Parathyroid adenoma (tissue), 2 donors: ENCODE results near the gene TRAPPC6A.
A peak's percentile ranks its signal among the peaks of the same experiment; 100 is the strongest.

Experiments used
- H2AFZ ChIP-seq: fragments of 300-600 bp; sonication (generic); one replicate; pipeline ENCODE4 v1.7.0; 2017; ENCODE audit warnings: antibody characterized with exemption, mild to moderate bottlenecking
- H3K27ac ChIP-seq: fragments of 300-600 bp; sonication (generic); one replicate; pipeline ENCODE4 v1.7.0; 2017
- H3K27me3 ChIP-seq: fragments of 300-600 bp; sonication (generic); one replicate; pipeline ENCODE4 v1.7.0; 2017; ENCODE audit warnings: low read length; ENCODE audit not compliant: control insufficient read depth, insufficient read depth
- H3K36me3 ChIP-seq: fragments of 300-600 bp; sonication (generic); one replicate; pipeline ENCODE4 v1.7.0; 2017; ENCODE audit warnings: low read length; ENCODE audit not compliant: control insufficient read depth, insufficient read depth
- H3K4me1 ChIP-seq: fragments of 300-600 bp; sonication (generic); one replicate; pipeline ENCODE4 v1.7.0; 2017; ENCODE audit warnings: control low read depth
- H3K4me2 ChIP-seq: fragments of 300-600 bp; sonication (generic); one replicate; pipeline ENCODE4 v1.7.0; 2017; ENCODE audit warnings: low read length
- H3K4me3 ChIP-seq: fragments of 300-600 bp; sonication (generic); one replicate; pipeline ENCODE4 v1.7.0; 2017; ENCODE audit warnings: low read depth, low read length
- H3K79me2 ChIP-seq: fragments of 300-600 bp; sonication (generic); one replicate; pipeline ENCODE4 v1.7.0; 2017; ENCODE audit warnings: control low read depth
- H3K9ac ChIP-seq: fragments of 300-600 bp; sonication (generic); one replicate; pipeline ENCODE4 v1.7.0; 2017; ENCODE audit warnings: mild to moderate bottlenecking
- H3K9me3 ChIP-seq: fragments of 300-600 bp; sonication (generic); one replicate; pipeline ENCODE4 v1.7.0; 2017; ENCODE audit warnings: low read length; ENCODE audit not compliant: control insufficient read depth
- TF ChIP-seq, protein P1 (sequence below): fragments of 300-600 bp; sonication (generic); IDR thresholded peaks from one replicate; pipeline ENCODE4 v1.7.0; 2017; ENCODE audit warnings: antibody characterized with exemption, mild to moderate bottlenecking
- donor health status: primary hyperparathyroidism.

Gene TRAPPC6A, protein sequence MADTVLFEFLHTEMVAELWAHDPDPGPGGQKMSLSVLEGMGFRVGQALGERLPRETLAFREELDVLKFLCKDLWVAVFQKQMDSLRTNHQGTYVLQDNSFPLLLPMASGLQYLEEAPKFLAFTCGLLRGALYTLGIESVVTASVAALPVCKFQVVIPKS

DNA sequence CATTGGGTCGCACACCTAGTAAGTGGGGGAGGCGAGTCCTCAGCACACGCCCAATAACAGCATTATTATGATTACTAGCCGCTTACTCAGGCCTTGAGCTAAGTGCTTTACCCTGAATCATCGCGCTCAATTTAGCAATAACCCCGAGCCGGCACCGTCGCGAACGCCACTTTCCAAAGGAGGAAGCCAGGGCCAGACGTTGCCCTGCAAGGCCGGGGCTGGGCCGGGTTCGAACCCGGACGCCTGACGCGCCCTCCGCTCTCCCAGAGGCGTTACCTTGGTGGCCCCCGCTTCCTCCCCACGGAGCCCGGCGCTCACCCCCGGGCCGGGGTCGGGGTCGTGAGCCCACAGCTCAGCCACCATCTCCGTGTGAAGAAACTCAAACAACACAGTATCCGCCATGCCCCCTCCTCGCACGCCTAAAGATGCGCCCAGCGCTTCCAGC, at the start of gene TRAPPC6A:
TRAPPC6A (minus strand) TSS at position 421 of the 445 bp plus-strand sequence; CDS start at position 402, 19 bp downstream.
- H3K27me3 ChIP-seq = no peaks in the 10 kb centered on the region
- H2AFZ ChIP-seq = peak within 1 kb of the TSS; percentile 97
- H3K9me3 ChIP-seq = no peaks in the 10 kb centered on the region
- H3K4me2 ChIP-seq = peak within 1 kb of the TSS; percentile 71
- peak within 1 kb of the TSS; percentile 94 for H3K4me3 ChIP-seq
- H3K79me2 ChIP-seq = peaks cover 15% of the 10 kb centered on the region
- no peaks in the 10 kb centered on the region for H3K36me3 ChIP-seq
- H3K27ac ChIP-seq = peak within 1 kb of the TSS; percentile 89
- TF ChIP-seq, protein P1, sequence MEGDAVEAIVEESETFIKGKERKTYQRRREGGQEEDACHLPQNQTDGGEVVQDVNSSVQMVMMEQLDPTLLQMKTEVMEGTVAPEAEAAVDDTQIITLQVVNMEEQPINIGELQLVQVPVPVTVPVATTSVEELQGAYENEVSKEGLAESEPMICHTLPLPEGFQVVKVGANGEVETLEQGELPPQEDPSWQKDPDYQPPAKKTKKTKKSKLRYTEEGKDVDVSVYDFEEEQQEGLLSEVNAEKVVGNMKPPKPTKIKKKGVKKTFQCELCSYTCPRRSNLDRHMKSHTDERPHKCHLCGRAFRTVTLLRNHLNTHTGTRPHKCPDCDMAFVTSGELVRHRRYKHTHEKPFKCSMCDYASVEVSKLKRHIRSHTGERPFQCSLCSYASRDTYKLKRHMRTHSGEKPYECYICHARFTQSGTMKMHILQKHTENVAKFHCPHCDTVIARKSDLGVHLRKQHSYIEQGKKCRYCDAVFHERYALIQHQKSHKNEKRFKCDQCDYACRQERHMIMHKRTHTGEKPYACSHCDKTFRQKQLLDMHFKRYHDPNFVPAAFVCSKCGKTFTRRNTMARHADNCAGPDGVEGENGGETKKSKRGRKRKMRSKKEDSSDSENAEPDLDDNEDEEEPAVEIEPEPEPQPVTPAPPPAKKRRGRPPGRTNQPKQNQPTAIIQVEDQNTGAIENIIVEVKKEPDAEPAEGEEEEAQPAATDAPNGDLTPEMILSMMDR = no peak
- peaks cover 4% of the 10 kb centered on the region for H3K4me1 ChIP-seq
- peak within 1 kb of the TSS; percentile 32 for H3K9ac ChIP-seq

DNA sequence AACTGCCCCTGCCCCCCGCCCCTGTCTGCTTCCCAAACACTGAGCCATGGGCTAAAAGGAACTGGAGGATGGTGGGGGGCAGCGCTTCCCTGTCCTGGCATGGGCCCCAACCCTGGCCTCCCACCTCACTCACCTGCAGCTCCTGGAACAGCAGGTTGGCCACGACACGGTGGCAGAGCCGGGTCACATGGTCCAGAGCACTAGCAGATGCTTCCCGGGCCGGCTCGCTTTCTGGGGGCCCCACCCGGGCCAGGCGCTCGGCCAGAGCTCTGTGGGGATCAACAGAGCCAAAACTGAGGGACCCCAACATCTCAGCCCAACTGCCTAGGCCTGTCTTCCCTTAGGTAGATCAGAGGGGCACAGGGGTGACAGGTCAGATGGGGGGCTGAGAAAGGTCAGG, 46.6 kb upstream of the TRAPPC6A start:
- TF ChIP-seq, protein P1 = no peak
- H3K4me3 ChIP-seq = no peak overlapping the region
- no peaks in the 10 kb centered on the region for H3K36me3 ChIP-seq
- no peak overlapping the region for H3K4me2 ChIP-seq
- H2AFZ ChIP-seq = no peak overlapping the region
- H3K9ac ChIP-seq = no peak overlapping the region
- H3K4me1 ChIP-seq = no peaks in the 10 kb centered on the region
- no peaks in the 10 kb centered on the region for H3K9me3 ChIP-seq
- no peaks in the 10 kb centered on the region for H3K27me3 ChIP-seq
- H3K79me2 ChIP-seq = no peaks in the 10 kb centered on the region
- H3K27ac ChIP-seq = no peak overlapping the region

DNA sequence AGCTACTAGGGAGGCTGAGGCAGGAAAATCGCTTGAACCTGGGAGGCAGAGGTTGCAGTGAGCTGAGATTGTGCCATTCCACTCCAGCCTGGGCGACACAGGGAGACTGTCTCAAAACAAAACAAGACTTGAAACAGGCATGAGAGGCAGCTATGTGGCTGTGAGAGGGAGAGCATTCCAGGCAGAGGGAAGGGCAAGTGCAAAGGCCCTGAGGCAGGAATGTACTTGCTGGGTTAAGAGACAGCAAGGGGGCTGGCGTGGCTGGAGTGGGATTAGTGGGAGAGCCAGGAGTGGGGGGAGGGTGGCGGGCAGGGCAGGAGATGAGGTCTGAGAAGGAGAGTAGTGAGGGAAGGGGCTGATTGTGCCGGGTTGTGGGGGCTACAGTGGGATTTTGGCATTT, 45.8 kb upstream of the TRAPPC6A start:
- H2AFZ ChIP-seq = no peak overlapping the region
- H3K27ac ChIP-seq = no peak overlapping the region
- H3K4me3 ChIP-seq = no peak overlapping the region
- TF ChIP-seq, protein P1 = no peak
- no peaks in the 10 kb centered on the region for H3K9me3 ChIP-seq
- no peaks in the 10 kb centered on the region for H3K36me3 ChIP-seq
- H3K79me2 ChIP-seq = no peaks in the 10 kb centered on the region
- no peaks in the 10 kb centered on the region for H3K27me3 ChIP-seq
- no peaks in the 10 kb centered on the region for H3K4me1 ChIP-seq
- no peak overlapping the region for H3K9ac ChIP-seq
- no peak overlapping the region for H3K4me2 ChIP-seq

DNA sequence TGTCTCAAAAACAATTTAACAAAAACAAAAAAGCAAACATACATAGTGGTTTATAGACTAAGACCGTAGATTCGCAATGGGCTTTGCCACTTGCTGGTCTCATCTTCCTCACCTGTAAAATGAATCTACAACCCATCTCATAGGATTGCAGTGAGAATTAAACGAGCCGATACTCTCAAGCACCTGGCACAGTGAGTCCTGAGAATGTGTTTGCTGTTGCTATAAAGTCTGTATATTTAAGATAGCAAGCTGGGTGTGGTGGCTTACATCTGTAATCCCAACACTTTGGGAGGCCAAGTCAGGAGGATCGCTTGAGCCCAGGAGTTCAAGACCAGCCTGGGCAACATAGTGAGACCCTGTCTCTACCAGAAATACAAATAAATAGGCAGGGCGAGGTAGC, 44.7 kb upstream of the TRAPPC6A start:
- no peak overlapping the region for H3K4me3 ChIP-seq
- no peak overlapping the region for H2AFZ ChIP-seq
- no peaks in the 10 kb centered on the region for H3K79me2 ChIP-seq
- H3K27me3 ChIP-seq = no peaks in the 10 kb centered on the region
- H3K9ac ChIP-seq = no peak overlapping the region
- no peaks in the 10 kb centered on the region for H3K4me1 ChIP-seq
- TF ChIP-seq, protein P1 = no peak
- H3K36me3 ChIP-seq = no peaks in the 10 kb centered on the region
- H3K27ac ChIP-seq = no peak overlapping the region
- no peak overlapping the region for H3K4me2 ChIP-seq
- no peaks in the 10 kb centered on the region for H3K9me3 ChIP-seq
